GM21423 (cell line): ENCODE measurements around the gene CC2D1A.

Experiments
- ATAC-seq: cut with Tn5 transposase; IDR thresholded peaks from one replicate; pipeline ENCODE4 v1.9.1; 2021; ENCODE audit warnings: mild to moderate bottlenecking, moderate library complexity; ENCODE audit not compliant: unreplicated experiment

CC2D1A gene

DNA sequence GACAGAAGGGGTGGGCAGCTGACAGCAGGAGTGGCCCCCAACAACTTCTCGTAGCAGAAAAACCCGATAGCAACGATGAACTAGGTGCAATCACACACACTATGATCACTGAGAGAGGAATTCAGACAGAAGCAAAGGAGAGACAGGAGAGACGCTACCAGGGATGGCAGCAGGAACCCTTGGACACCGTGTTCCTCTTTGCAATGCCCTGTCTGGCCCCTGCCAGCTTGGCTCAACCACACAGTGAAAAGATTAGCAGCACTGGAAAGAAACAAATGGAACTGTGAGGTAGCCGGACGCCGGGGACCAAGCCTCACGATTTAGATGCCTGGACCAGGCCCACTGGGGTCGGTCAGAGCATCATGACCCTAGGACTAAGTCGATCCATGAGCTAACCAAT, 69.9 kb downstream of the CC2D1A start:
- no peak for ATAC-seq

DNA sequence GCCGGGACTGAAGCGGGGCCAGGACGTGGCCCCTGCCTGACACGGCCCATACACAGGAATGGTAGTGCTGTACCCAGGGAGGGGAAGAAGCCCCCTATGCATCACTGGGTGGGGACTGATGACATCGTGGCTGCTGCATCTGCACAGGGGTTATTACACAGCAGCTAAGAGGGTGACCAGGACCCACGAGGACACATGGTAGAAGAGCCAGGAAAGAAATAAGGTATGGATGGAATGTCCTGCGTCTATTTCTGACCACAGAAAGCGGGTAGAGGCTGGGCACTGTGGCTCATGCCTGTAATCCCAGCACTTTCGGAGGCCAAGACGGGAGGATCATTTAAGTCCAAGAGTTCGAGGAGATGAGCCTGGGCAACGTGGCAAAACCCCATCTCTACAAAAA, 70.4 kb downstream of the CC2D1A start:
- ATAC-seq, result no peak

DNA sequence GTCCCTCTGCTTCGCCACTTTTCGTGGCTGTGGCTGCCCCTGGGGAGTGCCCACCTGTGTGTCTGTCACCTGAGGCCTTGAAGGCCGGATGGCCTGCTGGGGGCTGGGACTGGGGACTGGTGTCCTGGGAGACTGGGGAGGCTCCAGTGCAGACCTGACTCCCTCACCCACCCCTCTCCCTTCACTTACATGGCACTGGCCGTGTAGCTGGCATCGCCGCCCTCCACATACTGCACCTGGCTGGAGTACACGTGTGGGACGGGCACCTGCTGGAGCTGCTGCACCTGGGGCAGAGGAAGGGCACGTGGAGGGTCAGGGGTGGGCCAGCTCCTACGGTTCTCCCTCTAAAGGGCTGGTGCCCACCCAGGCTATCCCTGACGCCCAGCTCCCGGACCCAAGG, 71.8 kb downstream of the CC2D1A start:
- ATAC-seq, result no peak

DNA sequence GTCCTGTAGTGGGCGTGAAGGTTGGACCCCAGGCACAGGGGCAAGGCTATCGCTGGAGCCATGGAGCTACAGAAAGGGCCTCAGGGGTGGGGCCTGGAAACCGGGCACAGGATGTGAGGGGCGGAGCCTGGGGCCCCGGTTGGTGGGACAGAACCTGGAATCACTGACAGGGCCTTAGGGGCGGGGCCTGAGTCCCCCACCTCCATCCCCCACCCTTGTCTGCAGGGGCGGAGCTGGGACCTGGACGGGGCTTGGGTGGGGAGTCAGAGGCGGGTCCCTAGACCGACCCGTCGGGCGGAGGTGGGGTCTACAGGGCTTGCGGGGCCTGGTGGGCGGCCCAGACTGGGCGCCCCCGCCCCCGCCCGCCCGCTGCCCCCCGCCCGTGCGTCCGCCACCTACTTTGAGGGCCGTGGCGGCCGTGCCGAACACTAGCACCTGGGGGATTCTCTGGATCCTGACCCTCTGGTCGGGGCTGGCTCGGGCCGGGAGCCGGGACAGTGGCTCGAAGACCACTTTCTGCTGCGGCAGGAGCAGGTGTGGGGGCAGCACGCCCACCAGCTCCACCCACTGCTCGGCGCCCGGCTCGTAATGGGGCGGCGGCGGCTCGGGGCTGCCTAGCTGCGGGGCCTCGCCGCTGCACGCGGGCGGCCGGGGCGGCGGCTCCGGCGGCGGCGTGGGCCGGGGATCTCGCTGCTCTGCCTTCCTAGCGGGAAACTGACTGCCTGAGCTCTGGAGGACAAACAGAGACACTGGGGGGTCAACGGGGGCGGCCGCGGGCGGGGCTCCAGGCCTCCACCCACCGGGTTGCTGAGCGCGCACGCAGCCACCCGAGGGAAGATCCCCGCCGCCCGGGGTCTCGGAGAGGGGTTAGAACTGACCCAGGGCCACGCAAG, 72.6 kb downstream of the CC2D1A start:
- ATAC-seq, result no peak

DNA sequence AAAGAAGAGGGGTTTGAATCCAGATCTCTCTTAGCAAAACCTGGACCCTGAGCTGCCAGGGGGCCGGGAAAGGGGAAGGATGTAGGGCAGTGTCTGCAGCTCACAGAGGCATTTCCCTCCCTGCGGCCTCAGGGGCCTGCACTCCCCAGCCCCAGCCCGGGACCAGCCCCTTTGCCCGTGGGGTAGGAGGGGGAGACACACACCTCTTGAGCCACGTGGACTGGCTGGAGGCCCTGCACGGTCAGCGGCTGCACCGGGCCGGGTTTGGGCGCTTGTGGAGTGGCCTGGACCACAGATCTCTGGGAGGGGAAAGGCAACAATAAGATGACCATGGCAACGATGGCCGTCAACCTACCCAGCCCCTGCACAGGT, 73.2 kb downstream of the CC2D1A start:
- ATAC-seq, result no peak

DNA sequence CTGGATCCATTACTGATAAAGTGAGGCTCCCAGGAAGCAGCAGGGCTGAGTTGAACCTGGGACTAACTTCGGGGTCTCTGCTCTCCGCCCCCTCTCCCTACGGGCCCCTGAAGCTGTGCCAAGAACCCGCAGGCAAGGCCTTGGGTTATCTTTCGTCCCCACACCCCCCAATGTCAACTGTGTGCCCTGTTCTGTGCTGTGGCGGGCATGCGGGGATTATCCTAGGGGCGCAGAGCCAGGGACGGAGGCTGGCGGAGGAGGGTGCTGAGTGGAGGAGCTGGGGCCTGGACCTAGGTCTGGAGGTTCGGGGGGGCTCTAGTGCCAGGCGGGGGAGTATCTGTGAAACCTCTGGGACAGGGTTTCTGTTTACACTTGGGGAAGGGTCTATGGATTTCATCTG, 73.7 kb downstream of the CC2D1A start:
- ATAC-seq, result no peak

DNA sequence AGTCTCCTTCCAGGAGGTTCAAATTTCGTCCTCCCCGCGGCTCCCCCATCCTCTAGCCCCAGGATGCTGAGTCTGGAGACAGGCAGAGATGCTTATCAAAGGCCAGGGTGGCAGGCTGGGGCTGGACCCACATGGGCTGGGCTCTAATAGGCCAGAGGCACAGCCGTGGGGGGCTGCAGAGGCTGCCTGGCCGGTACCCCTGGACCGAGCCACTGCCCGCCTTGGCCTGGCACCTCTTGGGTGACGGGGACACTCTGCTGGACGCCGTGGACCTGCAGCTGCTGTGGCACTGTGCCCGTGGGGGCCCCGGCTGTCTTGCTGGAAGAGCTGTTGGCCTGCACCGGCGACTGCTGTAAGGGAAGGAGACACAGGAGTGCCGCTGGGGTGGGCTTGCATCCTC, 74.3 kb downstream of the CC2D1A start:
- ATAC-seq, result no peak
